ENCODE measurements around the gene RHOT2. TPM values are rescaled to one million over a fixed set of nuclear protein-coding genes. Genes with fewer than 3 reads are reported as not detected.

RHOT2 gene
- total RNA-seq, 1 donor = 34.5 TPM

DNA sequence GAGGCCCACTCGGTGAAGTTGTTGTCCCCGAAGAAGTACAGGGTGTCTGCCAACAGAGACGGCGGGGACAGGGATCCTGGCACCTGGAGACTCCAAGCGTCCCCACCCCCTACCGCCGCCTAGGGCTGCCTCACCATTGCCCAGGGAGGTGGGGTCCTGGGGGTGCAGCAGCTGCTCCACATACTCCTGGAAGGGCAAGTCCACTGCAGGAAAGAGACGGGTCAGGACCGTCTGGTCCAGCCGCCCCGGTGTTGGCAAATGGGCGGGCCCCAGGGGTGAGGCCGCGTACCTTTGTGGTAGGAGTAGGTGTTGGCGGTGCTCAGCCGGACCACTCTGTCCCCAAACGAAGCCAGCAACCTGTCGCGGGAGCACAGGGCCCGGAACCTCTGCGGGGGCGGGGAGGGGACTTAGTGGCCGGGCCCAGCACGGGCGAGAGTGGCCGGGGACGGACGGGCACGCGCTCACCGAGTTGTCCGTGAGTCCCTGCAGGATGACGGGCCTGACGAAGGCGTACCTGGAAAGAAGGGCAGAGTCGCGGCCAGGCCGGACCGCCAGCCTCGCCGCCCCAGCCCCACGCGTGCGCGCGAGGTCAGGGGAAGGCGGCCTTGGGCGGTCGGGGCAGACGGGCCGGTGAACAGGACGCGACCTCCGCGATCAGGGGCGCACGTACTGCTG, 15.6 kb downstream of the RHOT2 start:
- DNase-seq (ENCODE audit: low read depth) = no peak
- peak overlapping the region; percentile 73 for H3K4me3 ChIP-seq (ENCODE audit: low read depth, low read length)
- TF ChIP-seq, protein P1, sequence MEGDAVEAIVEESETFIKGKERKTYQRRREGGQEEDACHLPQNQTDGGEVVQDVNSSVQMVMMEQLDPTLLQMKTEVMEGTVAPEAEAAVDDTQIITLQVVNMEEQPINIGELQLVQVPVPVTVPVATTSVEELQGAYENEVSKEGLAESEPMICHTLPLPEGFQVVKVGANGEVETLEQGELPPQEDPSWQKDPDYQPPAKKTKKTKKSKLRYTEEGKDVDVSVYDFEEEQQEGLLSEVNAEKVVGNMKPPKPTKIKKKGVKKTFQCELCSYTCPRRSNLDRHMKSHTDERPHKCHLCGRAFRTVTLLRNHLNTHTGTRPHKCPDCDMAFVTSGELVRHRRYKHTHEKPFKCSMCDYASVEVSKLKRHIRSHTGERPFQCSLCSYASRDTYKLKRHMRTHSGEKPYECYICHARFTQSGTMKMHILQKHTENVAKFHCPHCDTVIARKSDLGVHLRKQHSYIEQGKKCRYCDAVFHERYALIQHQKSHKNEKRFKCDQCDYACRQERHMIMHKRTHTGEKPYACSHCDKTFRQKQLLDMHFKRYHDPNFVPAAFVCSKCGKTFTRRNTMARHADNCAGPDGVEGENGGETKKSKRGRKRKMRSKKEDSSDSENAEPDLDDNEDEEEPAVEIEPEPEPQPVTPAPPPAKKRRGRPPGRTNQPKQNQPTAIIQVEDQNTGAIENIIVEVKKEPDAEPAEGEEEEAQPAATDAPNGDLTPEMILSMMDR (IDR thresholded peaks at IDR 0.05; ENCODE audit: insufficient read depth, low read length) = no peak

DNA sequence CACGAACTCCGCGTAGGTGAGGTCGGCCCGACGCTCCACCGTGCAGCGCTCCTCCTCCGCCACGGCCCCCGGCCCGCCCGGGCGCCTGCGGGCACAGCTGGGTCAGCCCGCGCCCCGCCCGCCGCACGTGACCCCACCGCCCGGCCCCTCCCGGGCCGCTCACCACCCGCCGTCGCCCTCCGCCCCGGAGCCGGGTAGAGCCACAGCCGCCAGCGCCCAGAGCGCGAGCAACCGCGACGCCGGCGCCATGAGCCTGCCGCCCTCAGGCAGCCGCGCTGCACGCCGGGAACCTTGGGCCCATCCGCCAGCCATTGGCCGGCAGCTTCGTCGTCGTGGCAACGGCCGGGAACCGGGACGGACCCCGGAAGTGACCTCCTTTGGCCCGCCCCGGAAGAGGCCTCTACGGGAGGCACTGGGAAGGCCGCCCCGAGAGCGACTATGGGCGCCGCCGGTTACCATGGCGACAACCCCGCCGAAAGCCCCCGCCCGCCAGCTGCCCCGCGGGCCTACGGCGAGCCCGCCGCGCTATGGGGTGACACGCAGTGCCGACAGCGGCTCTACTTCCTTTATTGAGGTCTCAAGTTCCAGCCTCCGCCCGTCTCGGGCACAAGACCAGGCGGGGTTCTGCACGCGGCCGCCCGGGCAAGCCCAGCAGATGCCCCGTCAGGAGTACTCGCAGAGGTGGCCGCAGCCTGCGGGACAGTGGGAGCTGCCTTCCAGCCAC, 16.3 kb downstream of the RHOT2 start, which contains the start of gene JMJD8:
Gene JMJD8, minus strand, starts transcription at position 264 of the 724 bp plus-strand sequence. Its CDS starts 15 bp downstream, at position 249.
- H3K4me3 ChIP-seq (ENCODE audit: low read depth, low read length) = peak within 1 kb of the TSS; percentile 73
- TF ChIP-seq, protein P1 (IDR thresholded peaks at IDR 0.05; ENCODE audit: insufficient read depth, low read length) = no peak
- DNase-seq (ENCODE audit: low read depth) = peak; percentile 92

DNA sequence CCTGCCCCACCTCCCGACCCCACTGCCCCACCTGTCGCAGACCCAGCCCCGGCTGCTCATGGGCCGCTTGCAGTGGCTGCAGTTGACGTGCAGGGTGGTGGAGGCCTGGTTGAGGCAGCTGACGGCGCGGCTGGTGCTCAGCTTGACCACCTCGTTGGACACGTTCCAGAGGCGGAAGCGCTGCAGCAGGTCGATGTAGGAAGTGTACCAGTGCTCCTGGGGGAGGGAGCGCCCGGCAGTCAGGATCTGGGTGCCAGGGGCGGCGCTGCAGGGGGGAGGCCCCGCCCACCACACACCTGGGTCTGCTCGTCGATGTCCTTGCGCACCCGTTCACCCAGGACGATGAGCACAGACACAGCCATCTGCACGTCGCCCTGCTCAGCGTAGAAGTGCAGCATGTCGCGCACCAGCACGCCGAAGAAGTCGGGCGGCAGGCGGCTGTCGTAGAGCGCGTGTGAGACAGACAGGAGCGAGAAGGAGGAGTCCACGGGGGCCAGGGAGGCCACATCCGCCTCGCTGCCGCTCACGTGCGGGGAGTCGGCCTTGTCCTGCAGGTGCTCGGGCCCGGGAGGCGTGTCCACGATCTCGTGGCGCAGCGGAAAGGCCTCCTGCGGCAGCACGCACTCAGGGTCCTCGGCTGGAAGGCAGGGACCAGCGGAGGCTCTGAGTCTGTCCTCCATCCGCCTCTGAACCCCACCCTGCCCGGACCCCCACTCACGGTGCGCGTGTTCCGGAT, 17.2 kb downstream of the RHOT2 start:
- peak overlapping the region; percentile 9 for H3K4me3 ChIP-seq (ENCODE audit: low read depth, low read length)
- DNase-seq (ENCODE audit: low read depth) = no peak
- TF ChIP-seq, protein P1 (IDR thresholded peaks at IDR 0.05; ENCODE audit: insufficient read depth, low read length) = no peak

DNA sequence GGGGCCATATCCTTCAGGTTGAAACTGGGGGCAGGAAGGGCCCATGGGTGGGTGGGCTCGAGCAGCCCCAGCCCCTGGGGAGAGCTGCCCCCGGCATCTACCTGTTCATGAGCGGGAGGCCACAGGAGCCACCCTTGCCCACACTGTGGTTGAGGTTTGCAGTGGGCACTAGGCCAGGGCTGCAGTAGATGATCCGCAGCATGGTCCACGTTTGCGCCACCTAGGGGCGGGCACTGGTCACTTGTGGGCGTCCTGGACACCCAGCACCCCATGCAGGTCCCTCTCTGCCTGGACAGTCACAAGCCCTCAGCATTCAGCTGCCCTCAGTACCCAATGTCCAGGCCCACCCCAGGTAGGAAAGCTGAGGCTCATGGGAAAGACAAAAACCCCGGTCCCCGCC, 18.0 kb downstream of the RHOT2 start:
- no peak overlapping the region for H3K4me3 ChIP-seq (ENCODE audit: low read depth, low read length)
- DNase-seq (ENCODE audit: low read depth) = peak; percentile 25
- TF ChIP-seq, protein P1 (IDR thresholded peaks at IDR 0.05; ENCODE audit: insufficient read depth, low read length) = peak; percentile 47

DNA sequence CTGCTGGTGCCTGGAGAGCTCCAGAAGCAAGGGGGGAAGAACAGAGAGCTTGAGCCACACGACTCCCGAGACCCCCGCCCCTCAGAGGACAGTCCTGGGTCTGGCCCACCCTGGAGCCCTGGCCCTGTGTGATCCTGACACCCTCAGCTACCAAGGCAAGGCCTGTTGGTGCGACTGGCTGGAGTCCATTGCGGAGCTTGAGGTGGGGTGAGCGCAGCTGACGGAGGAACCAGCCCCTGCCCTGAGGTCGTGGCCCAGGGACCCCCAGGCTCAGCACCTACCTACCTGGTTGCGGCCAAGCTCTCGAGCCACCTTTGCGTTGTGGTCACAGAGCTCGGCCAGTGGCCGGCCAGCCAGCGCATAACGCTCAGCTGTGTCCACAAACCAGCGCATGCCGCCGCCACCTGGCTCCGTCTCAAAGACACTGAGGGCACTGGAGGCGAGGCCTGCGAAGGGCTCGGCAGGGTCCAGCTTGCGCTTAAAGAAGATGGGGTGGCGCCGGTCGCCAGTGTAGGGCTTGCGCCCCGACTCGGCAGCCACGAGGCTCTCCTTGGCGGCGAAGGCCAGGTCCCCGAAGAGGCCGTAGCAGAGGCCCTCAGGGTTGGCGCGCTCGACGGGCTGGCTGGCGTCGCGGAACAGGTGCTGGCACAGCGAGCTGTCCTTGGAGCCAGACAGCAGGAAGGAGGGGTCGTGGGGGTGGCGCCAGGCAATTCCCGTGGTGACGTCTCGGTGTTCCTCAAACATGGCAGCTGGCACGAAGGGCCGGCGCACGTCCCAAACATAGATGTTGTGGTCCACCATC, 18.7 kb downstream of the RHOT2 start:
- no peak for DNase-seq (ENCODE audit: low read depth)
- no peak overlapping the region for H3K4me3 ChIP-seq (ENCODE audit: low read depth, low read length)
- TF ChIP-seq, protein P1 (IDR thresholded peaks at IDR 0.05; ENCODE audit: insufficient read depth, low read length) = no peak

DNA sequence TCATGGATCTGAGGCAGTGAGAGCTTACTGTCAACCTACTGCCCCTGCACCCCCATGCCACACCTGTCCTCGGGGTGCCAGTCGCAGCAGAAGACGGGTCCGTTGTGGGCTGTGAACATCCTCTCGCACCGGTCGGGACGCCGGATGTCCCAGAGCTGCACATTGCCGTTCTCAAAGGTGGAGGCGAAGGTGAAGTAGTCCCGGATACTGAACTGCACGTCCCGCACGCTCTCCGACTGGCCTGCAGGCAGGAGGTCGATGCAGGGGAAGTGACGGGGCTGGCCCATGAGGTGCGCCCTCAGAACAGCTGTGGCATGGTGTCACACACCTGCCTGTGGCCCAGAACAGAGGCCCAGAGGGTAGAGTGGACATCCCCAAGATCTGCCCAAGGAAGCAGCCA, 19.6 kb downstream of the RHOT2 start:
- H3K4me3 ChIP-seq (ENCODE audit: low read depth, low read length) = no peak overlapping the region
- TF ChIP-seq, protein P1 (IDR thresholded peaks at IDR 0.05; ENCODE audit: insufficient read depth, low read length) = no peak
- DNase-seq (ENCODE audit: low read depth) = no peak
